Chondrocyte (in vitro differentiated cells): ENCODE results near the gene HOXC10. TPM values are rescaled to one million over a fixed set of nuclear protein-coding genes. Genes with fewer than 3 reads are reported as not detected.
A peak's percentile ranks its signal among the peaks of the same experiment; 100 is the strongest.

ENCODE experiments used
- DNase-seq: peaks from one replicate; pipeline ENCODE4 v3.0.0; 2021; ENCODE audit warnings: mixed read lengths, low spot score
- H3K27ac Mint-ChIP-seq: one replicate; pipeline ENCODE4 v1.8.0; 2021; ENCODE audit warnings: mild to moderate bottlenecking, moderate library complexity, mixed read lengths; ENCODE audit not compliant: unreplicated experiment
- H3K27me3 Mint-ChIP-seq: 2 replicates; pipeline ENCODE4 v1.8.0; 2021; ENCODE audit warnings: low read depth, mixed read lengths
- H3K36me3 Mint-ChIP-seq: 2 replicates; pipeline ENCODE4 v1.8.0; 2021; ENCODE audit warnings: low read depth, mixed read lengths
- H3K4me1 Mint-ChIP-seq: 2 replicates; pipeline ENCODE4 v1.8.0; 2021; ENCODE audit warnings: low read depth, mild to moderate bottlenecking, mixed read lengths
- H3K4me3 Mint-ChIP-seq: one replicate; pipeline ENCODE4 v1.8.0; 2021; ENCODE audit warnings: mild to moderate bottlenecking, moderate library complexity, mixed read lengths; ENCODE audit not compliant: unreplicated experiment
- H3K9me3 Mint-ChIP-seq: 2 replicates; pipeline ENCODE4 v1.8.0; 2021; ENCODE audit warnings: low read depth, mixed read lengths
- total RNA-seq: library from RNA; stranded (reverse); gene quantifications from 3 replicates; pipeline ENCODE4 v1.2.1, GENCODE V29; 2021
- TF ChIP-seq, protein P1 (sequence below): fragments of 200-600 bp; sonication (generic); IDR thresholded peaks from 2 replicates; pipeline ENCODE4 v1.5.0; 2021; ENCODE audit warnings: antibody characterized with exemption, mild to moderate bottlenecking, moderate library complexity

Gene HOXC10
- total RNA-seq, 1 donor from 2014 or later, result not detected

DNA sequence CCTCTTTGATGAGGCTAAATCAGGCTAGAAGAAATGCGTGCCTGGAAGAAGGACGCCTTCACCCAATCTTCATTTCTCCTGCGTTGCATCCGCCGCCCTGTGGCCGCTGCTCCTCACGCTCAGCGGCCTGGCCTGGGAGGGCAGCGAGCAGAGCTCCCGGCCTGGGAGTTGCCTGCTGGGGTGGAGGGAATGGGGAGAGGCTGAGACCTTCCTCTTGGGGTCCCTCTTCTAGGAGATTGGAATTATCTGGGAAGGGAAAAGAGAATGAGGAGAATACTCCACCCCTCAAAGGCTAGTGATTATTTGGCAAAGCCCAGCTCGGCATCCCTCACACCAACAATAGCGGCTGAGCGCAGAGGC is 32.6 kb upstream of the HOXC10 start:
- H3K4me1 Mint-ChIP-seq, result peaks cover 8% of the 10 kb centered on the region
- H3K27me3 Mint-ChIP-seq, result peaks cover 86% of the 10 kb centered on the region
- DNase-seq, result no peak
- no peak overlapping the region for H3K4me3 Mint-ChIP-seq
- no peak overlapping the region for H3K27ac Mint-ChIP-seq
- TF ChIP-seq, protein P1, sequence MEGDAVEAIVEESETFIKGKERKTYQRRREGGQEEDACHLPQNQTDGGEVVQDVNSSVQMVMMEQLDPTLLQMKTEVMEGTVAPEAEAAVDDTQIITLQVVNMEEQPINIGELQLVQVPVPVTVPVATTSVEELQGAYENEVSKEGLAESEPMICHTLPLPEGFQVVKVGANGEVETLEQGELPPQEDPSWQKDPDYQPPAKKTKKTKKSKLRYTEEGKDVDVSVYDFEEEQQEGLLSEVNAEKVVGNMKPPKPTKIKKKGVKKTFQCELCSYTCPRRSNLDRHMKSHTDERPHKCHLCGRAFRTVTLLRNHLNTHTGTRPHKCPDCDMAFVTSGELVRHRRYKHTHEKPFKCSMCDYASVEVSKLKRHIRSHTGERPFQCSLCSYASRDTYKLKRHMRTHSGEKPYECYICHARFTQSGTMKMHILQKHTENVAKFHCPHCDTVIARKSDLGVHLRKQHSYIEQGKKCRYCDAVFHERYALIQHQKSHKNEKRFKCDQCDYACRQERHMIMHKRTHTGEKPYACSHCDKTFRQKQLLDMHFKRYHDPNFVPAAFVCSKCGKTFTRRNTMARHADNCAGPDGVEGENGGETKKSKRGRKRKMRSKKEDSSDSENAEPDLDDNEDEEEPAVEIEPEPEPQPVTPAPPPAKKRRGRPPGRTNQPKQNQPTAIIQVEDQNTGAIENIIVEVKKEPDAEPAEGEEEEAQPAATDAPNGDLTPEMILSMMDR, result peak; percentile 16
- peaks cover 4% of the 10 kb centered on the region for H3K36me3 Mint-ChIP-seq
- H3K9me3 Mint-ChIP-seq, result no peaks in the 10 kb centered on the region

DNA sequence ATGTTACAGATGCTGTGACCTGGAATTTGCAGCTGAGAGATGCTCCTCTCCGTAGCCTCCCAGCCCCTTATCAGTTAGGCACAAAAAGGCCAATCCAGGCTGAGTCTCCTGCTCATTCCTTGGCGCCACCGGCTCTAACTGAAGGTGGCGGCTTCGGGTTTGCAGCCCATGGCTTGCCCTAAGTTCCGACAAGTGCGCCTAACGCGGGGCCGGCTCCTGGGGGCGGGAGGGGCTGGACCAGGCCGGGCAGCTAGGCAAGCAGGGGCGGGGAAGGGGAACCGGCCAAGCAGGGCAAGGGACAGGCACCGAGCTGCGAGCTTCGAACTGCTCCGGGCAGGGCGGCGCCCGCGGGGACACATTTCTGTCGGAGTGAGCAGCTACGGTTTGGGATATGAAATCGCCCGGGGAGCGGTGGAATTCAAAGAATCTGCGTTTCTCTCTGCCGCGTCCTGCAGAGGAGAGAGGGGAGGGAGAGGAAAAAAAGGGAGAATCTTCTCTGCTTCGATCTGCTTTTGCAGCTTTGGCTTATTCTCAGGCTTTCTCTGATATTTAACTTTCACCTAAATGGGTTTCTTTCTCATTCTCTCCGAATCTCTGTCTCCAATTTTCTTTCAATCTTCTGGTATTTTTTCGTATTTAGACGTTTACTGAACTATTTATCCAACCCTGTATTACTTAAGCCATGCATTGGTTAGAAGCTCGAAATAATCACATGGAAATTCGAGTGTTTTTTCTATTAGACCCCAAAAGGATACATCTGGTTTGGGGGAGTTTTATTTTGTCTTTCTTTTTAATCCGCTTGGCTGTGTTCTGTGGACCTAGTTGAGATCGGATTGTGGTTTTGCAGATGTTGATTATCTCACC is 31.8 kb upstream of the HOXC10 start:
- H3K4me3 Mint-ChIP-seq, result no peak overlapping the region
- TF ChIP-seq, protein P1, result no peak
- peaks cover 8% of the 10 kb centered on the region for H3K4me1 Mint-ChIP-seq
- no peaks in the 10 kb centered on the region for H3K9me3 Mint-ChIP-seq
- peaks cover 84% of the 10 kb centered on the region for H3K27me3 Mint-ChIP-seq
- peaks cover 4% of the 10 kb centered on the region for H3K36me3 Mint-ChIP-seq
- H3K27ac Mint-ChIP-seq, result no peak overlapping the region
- DNase-seq, result no peak

DNA sequence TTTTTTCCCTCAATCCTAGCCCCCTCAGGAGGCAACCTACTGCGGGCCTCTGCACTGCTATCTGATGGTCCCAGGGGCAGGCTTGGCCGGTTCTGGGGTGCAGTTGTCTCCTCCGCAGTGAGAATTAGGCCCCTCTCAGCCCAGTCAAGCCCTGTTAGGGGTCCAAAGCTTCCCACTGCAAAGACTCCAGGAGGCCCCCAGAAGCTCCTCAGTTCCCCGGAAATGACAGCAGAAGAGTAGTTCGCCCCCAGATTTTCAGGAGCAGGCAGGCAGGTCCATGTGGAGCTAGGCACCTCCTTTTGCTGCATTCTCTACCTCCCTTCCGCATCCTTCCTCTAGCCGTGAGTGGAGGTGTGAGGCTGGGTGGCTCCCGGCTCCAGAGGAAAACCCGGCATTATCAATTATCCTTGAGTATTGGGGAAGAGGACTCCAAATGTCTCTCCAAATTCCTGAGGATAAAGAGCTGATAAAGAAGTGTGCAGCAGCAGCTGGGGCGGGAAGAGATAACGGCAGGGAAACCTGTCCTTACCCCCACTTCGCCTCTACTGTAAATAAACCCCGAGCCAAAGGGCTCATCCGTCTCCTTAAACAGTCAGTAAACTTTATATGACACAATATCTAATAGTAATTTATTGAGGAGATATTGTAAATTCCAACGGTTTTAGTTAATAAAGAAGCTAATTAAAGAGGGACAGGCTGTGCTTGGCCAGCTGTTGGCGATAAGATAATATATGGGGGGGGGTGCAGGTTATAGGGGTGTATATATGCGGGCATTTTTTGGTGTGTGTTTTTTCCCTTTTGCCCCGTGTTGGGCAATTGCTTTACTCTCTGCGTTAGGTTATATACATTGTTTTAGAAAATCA is 30.9 kb upstream of the HOXC10 start:
- TF ChIP-seq, protein P1, result no peak
- Mint-ChIP-seq H3K27me3 (peaks cover 83% of the 10 kb centered on the region), H3K4me3 (no peak overlapping the region), H3K36me3 (peaks cover 8% of the 10 kb centered on the region), H3K27ac (no peak overlapping the region), H3K4me1 (peaks cover 8% of the 10 kb centered on the region), H3K9me3 (no peaks in the 10 kb centered on the region)
- DNase-seq, result no peak

- Mint-ChIP-seq H3K27me3 (peaks cover 84% of the 10 kb centered on the region), H3K4me1 (peaks cover 8% of the 10 kb centered on the region), H3K36me3 (peaks cover 10% of the 10 kb centered on the region), H3K27ac (no peak within 1 kb of the TSS), H3K9me3 (no peaks in the 10 kb centered on the region), H3K4me3 (no peak within 1 kb of the TSS)
- no peak for DNase-seq
- TF ChIP-seq, protein P1, result no peak
These were observed 30.3 kb upstream of the HOXC10 start, which contains the start of gene HOXC12 for GRCh38 chr12:53954694-53955035. HOXC12 (plus strand) TSS chr12:53954903; CDS start chr12:53954930, 27 bp downstream.

DNA sequence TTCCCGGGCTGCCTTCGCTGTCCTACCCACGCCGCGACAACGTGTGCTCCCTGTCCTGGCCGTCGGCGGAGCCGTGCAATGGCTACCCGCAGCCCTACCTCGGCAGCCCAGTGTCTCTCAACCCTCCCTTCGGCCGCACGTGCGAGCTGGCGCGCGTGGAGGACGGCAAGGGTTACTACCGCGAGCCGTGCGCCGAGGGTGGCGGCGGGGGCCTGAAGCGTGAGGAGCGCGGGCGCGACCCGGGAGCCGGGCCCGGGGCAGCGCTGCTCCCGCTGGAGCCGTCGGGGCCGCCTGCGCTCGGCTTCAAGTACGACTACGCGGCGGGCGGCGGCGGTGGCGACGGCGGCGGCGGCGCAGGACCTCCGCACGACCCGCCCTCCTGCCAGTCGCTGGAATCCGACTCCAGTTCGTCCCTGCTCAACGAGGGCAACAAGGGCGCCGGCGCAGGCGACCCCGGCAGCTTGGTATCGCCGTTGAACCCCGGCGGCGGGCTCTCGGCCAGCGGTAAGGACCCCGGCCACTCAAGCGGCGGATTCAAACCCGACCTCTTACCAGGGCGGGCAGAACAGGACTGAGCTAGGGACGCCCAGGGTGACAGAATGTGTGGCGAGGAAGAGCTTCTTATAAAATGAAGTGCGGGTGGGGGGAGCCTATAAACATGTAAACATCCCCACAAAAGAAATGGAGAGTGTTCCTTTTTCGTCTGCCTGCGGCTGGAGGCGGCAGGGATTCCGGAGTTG is 29.7 kb upstream of the HOXC10 start:
- H3K4me3 Mint-ChIP-seq, result no peak overlapping the region
- no peak for DNase-seq
- H3K36me3 Mint-ChIP-seq, result peaks cover 13% of the 10 kb centered on the region
- H3K27ac Mint-ChIP-seq, result no peak overlapping the region
- H3K27me3 Mint-ChIP-seq, result peaks cover 84% of the 10 kb centered on the region
- H3K9me3 Mint-ChIP-seq, result no peaks in the 10 kb centered on the region
- H3K4me1 Mint-ChIP-seq, result peaks cover 8% of the 10 kb centered on the region
- TF ChIP-seq, protein P1, result no peak
